Measurements from ENCODE around the gene GPN1.

Gene GPN1

GRCh38 chr2:27687232-27687631 lies 58.4 kb downstream of the GPN1 start:
- no peak for DNase-seq (ENCODE audit: extremely low spot score)
- CTCF ChIA-PET: no interaction called here
- POLR2A ChIA-PET: no interaction called here
- TF ChIP-seq FOXM1 (IDR thresholded peaks at IDR 0.05; ENCODE audit: borderline replicate concordance) (no peak), FOXK2 (IDR thresholded peaks at IDR 0.05) (no peak), CTBP1 (IDR thresholded peaks at IDR 0.05; ENCODE audit: borderline replicate concordance) (no peak)
- TF ChIP-seq, protein P1, sequence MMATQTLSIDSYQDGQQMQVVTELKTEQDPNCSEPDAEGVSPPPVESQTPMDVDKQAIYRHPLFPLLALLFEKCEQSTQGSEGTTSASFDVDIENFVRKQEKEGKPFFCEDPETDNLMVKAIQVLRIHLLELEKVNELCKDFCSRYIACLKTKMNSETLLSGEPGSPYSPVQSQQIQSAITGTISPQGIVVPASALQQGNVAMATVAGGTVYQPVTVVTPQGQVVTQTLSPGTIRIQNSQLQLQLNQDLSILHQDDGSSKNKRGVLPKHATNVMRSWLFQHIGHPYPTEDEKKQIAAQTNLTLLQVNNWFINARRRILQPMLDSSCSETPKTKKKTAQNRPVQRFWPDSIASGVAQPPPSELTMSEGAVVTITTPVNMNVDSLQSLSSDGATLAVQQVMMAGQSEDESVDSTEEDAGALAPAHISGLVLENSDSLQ (IDR thresholded peaks at IDR 0.05): no peak

- DNase-seq (ENCODE audit: extremely low spot score): no peak
- ChIA-PET POLR2A (no interaction called here), CTCF (no interaction called here)
- TF ChIP-seq SP1 (IDR thresholded peaks at IDR 0.05) (no peak), L3MBTL2 (conservative IDR thresholded peaks at IDR 0.05) (no peak), LEF1 (IDR thresholded peaks at IDR 0.05; ENCODE audit: borderline replicate concordance) (no peak), FOXK2 (IDR thresholded peaks at IDR 0.05) (no peak), NFRKB (IDR thresholded peaks at IDR 0.05) (no peak), ARNT (IDR thresholded peaks at IDR 0.05) (no peak), TARDBP (IDR thresholded peaks at IDR 0.05) (no peak), FOXA1 (IDR thresholded peaks at IDR 0.05) (no peak), SUZ12 (IDR thresholded peaks at IDR 0.05) (no peak), ZNF384 (IDR thresholded peaks at IDR 0.05) (no peak), HDGF (IDR thresholded peaks at IDR 0.05; ENCODE audit: borderline replicate concordance) (no peak), FOXM1 (IDR thresholded peaks at IDR 0.05; ENCODE audit: borderline replicate concordance) (no peak), CTBP1 (IDR thresholded peaks at IDR 0.05; ENCODE audit: borderline replicate concordance) (no peak), BHLHE40 (IDR thresholded peaks at IDR 0.05; ENCODE audit: borderline replicate concordance) (no peak), ELF4 (IDR thresholded peaks at IDR 0.05) (no peak)
- TF ChIP-seq, protein P1 (IDR thresholded peaks at IDR 0.05): no peak
Observed at GRCh38 chr2:27689424-27689823, 60.6 kb downstream of the GPN1 start.

- no peak for TF ChIP-seq ELF4 (IDR thresholded peaks at IDR 0.05)
- no peak for TF ChIP-seq LEF1 (IDR thresholded peaks at IDR 0.05; ENCODE audit: borderline replicate concordance)
- no peak for TF ChIP-seq FOXK2 (IDR thresholded peaks at IDR 0.05)
- TF ChIP-seq, protein P1 (IDR thresholded peaks at IDR 0.05): no peak
- TF ChIP-seq SUZ12 (IDR thresholded peaks at IDR 0.05): no peak
- TF ChIP-seq TARDBP (IDR thresholded peaks at IDR 0.05): no peak
- ChIA-PET POLR2A (no interaction called here), CTCF (no interaction called here)
- DNase-seq (ENCODE audit: extremely low spot score): no peak
Observed at GRCh38 chr2:27690052-27690451, 61.2 kb downstream of the GPN1 start.

GRCh38 chr2:27697660-27698059 lies 68.8 kb downstream of the GPN1 start:
- DNase-seq (ENCODE audit: extremely low spot score): no peak
- ChIA-PET CTCF (no interaction called here), POLR2A (no interaction called here)
- TF ChIP-seq BHLHE40 (IDR thresholded peaks at IDR 0.05; ENCODE audit: borderline replicate concordance): no peak
- TF ChIP-seq, protein P1 (IDR thresholded peaks at IDR 0.05): no peak
- TF ChIP-seq CTBP1 (IDR thresholded peaks at IDR 0.05; ENCODE audit: borderline replicate concordance): no peak
- no peak for TF ChIP-seq SP1 (IDR thresholded peaks at IDR 0.05)
- TF ChIP-seq FOXA1 (IDR thresholded peaks at IDR 0.05): no peak
- TF ChIP-seq TARDBP (IDR thresholded peaks at IDR 0.05): no peak
- TF ChIP-seq FOXM1 (IDR thresholded peaks at IDR 0.05; ENCODE audit: borderline replicate concordance): no peak
- TF ChIP-seq LEF1 (IDR thresholded peaks at IDR 0.05; ENCODE audit: borderline replicate concordance): no peak
- TF ChIP-seq ARNT (IDR thresholded peaks at IDR 0.05): no peak
- TF ChIP-seq L3MBTL2 (conservative IDR thresholded peaks at IDR 0.05): no peak
- no peak for TF ChIP-seq FOXK2 (IDR thresholded peaks at IDR 0.05)
- no peak for TF ChIP-seq NFRKB (IDR thresholded peaks at IDR 0.05)
- TF ChIP-seq ELF4 (IDR thresholded peaks at IDR 0.05): no peak
- no peak for TF ChIP-seq SUZ12 (IDR thresholded peaks at IDR 0.05)
- TF ChIP-seq ZNF384 (IDR thresholded peaks at IDR 0.05): no peak
